Endothelial cell of umbilical vein (primary cell): ENCODE measurements around the gene PKDREJ.

Experiments
- CTCF ChIP-seq, 2 donors: IDR thresholded peaks; 1 replicate in 1 of 2; 2 replicates in 1 of 2; pipeline ENCODE4 v1.5.1; 2011; ENCODE audit warnings: low read length in 2 of 2, mild to moderate bottlenecking in 2 of 2, moderate library complexity in 2 of 2, control low read depth in 1 of 2, inconsistent platforms in 1 of 2, low read depth in 1 of 2; ENCODE audit not compliant: insufficient read depth in 1 of 2; ENCODE audit errors: extremely low read depth in 1 of 2
- EZH2 ChIP-seq: IDR thresholded peaks from 2 replicates; pipeline ENCODE4 v1.6.1; 2012; ENCODE audit warnings: borderline replicate concordance, low read depth, mild to moderate bottlenecking, moderate library complexity, low read length, inconsistent platforms; ENCODE audit not compliant: severe bottlenecking
- MAX ChIP-seq: IDR thresholded peaks from 2 replicates; pipeline ENCODE4 v1.6.1; 2011; ENCODE audit not compliant: insufficient read depth, insufficient read length
- MYC ChIP-seq: IDR thresholded peaks from one replicate; pipeline ENCODE4 v1.6.1; 2011; ENCODE audit warnings: mild to moderate bottlenecking, low read depth, low read length
- POLR2A ChIP-seq: IDR thresholded peaks from 2 replicates; pipeline ENCODE4 v1.6.1; 2012; ENCODE audit warnings: low read depth, mild to moderate bottlenecking, control low read depth, low read length
- POLR2AphosphoS5 ChIP-seq: IDR thresholded peaks from 2 replicates; pipeline ENCODE4 v1.6.1; 2012; ENCODE audit warnings: low read depth, mild to moderate bottlenecking, control low read depth, low read length, moderate library complexity; ENCODE audit not compliant: insufficient read depth

DNA sequence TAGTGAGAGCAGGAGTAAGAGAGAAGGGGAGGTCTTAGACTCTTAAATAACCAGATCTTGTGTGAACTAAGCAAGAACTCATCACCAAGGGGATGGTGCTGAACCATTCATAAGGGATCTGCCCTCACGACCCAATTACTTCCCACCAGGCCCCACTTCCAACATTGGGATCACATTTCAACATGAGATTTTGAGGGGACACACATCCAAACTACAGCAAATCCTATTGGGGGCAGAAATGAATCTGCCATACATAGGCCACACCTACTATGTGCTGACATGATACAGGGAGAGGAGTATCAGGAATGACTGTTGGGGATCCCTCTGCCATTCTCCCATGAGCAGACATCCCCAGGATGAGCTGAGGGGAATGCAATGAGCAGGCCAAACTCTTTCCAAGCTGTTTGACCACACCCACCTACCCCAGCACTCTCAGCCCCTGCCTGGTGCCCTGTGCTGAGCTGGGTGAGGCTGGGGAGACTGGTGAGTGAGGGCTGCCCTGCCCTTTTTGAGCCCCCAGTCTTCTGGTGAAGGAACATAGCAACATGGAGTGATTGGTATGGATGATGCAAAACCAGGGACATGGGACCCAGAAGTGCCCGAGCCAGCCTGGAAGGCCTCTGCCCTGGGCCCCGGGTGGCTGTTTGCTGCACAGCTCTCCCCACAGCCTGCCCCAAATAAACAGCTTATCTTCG lies 32.3 kb upstream of the PKDREJ start:
- TF ChIP-seq CTCF (IDR thresholded peaks at IDR 0.05; ENCODE audit: extremely low read depth in 1 of 2, insufficient read depth in 1 of 2, low read depth in 1 of 2, low read length in 2 of 2) (no peak), POLR2A (no peak), POLR2AphosphoS5 (no peak), EZH2 (no peak), MAX (no peak), MYC (no peak)
